ENCODE results near the gene NRF1.

Gene NRF1

DNA sequence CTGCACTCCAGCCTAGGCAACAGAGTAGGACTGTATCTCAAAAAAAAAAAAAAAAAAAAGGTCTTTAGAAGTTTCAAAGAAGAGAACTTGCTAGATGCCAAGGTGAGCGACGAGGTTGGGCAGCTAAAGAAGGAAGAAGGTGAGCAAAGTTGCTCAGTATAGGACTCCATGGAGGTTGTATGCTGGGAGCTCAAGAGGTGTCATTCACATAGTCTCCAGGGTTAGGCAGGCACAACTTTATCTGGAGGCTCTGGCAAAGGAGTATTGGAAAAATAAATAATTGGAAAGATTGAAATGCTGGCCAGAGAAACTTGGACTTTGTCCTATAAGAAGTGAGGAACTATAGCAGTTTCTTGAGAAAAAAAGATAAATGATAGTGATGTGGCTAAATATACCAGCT, 74.5 kb downstream of the NRF1 start:
- no peak for DNase-seq (ENCODE audit: low spot score)

DNA sequence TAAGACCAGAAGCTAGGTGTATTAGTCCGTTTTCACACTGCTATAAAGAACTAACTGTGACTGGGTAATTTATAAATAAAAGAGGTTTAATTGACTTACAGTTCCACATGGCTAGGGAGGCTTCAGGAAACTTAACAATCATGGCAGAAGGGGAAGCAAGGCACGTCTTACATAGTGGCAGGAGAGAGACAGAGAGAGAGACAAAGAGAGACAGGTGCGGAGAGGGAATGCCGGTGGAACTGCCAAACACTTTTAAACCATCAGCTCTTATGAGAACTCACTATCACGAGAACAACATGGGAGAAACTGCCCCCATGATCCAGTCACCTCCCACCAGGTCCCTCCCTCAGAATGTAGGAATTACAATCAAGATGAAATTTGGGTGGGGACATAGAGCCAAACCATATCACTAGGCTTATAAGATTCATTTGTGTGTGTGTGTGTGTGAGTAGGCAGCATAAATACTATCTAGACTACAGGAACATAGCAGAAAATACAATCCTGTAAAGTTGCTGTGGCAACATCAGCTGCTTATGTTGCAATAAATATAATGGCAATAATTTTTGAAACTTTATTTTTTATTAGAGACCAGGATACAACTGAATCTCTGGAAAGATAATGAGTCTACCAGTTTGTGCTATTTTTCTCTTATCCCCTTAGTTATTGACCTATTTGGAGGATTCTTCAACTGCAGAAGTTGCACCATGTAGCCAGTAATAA, 77.1 kb downstream of the NRF1 start:
- DNase-seq (ENCODE audit: low spot score) = no peak

DNA sequence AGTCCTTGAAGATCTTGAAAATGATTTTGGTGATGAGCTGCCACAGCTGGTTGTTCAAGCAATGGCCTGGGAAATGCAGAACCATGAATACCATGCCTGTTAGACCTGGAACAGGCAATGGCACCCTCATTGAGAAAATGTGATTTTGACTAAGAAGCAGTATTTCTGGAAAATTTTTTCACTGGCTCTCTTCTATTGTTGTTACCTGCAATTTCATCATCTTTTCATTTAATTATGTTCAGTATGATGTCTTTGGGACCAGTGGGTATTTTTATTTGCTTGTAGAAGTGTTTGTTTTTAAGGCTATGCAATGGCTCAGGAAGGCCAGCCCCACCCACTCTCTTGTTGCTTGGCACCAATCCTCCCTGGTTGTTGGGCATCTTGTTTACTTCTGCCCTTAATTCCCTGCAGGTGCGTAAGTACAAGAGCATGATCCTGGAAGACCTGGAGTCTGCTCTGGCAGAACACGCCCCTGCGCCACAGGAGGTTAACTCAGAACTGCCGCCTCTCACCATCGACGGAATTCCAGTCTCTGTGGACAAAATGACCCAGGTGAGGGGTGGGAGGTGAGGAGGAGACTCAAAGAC, 78.6 kb downstream of the NRF1 start:
- no peak for DNase-seq (ENCODE audit: low spot score)

DNA sequence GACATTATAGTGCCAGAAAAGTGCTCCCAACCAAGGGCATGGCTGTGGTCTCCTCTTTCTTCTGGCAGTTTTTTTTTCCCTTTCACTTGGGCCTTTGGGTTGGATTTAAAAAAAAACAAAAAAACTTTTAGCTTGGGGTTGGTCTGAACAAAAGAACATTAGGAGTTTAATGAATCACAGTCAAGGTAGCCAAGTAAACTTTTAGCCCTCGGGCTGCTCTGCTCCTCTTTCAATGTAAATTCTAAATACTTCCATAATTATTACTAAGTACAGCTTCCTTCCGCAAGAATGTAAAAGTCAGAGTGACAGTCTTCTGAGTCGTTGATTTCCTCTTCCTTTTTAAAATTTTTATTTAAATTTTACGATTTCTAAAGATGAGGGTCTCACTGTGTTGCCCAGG, 79.2 kb downstream of the NRF1 start:
- no peak for DNase-seq (ENCODE audit: low spot score)

DNA sequence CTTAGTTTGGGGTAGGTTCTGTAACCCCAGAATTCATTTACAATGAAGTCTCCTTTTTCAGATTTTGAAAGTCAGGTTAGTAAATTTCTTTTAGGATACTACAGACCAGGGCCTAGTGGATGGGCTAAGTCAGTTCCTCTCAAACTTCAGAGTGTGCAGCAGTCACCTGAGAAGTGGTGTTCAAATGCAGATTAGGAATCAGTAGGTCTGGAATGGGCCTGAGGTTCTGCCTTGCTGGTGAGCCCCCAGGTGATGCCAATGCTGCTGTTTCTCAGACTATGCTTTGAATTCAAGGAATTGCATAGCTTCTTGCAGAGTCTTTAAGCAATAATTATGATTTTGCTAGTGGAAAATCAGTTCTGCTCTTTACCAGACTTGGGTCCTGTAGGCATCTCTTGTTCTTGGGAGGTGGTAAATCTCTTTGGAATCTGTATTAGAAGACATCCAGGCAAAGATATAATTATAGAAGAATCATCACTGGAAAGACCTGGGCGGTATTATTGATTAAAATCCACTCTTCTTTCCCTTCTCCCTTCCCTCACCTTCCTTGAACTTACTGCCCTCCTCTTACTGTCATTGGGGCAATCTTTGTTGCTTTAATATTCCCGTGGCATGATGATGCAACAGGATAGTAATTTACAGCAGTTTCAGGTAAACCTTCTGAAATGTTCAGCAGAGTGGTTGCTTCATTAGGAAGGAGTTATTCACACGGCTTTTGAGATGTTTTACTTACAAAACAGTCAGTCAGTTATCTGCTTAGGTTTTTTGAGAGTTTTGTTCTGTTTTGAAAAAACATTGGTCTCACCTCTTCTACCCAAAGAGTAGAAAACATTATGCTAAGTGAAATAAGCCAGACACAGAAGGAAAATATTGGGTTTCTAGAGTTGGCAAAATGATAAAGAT, 87.2 kb downstream of the NRF1 start:
- no peak for DNase-seq (ENCODE audit: low spot score)

DNA sequence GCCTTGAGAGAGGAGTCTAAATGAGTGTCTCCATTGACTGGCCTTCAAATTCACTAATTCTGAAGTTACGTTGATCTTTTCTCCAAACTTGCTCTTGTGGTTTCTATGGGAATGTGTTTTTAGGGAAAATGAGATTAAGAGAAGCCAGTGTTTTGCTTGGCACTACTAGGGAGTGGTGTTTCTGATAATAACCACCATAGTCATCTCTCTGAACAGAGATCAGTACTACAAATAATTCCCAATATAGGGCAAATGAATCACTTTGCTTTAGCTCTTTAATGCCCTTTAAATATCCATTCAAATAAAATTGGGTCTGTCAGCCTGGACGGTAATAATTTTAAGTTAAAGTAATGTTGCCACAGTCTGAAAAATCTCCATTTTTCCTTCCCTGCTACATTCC, 90.8 kb downstream of the NRF1 start:
- DNase-seq (ENCODE audit: low spot score) = no peak

DNA sequence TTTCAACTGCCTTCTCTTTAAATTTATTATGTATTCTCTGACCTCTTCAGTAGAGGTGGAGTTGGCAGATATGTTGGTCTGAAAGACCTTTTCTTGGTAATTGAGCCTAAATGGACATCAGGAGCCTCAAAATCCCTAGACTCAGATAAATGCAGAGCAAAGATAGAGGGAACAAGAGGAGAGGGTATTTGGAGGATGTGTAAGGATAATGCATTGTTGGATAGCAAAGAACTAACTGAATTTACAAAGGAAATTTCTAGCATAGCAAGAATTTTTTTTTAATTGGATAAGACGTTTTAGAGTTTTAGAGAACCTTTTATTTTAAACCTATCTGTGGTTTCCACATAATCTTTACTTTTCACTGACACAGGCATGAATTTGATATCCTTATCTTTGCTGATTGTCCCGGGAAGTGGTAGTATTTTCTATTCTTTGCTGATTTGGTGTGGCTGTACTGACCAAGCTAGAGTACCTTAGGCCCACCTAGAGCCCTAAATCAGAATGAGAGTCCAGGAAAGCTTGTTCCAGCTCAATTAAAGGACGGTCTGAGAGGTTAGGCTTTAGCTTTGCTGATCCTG, 91.3 kb downstream of the NRF1 start:
- DNase-seq (ENCODE audit: low spot score) = no peak

DNA sequence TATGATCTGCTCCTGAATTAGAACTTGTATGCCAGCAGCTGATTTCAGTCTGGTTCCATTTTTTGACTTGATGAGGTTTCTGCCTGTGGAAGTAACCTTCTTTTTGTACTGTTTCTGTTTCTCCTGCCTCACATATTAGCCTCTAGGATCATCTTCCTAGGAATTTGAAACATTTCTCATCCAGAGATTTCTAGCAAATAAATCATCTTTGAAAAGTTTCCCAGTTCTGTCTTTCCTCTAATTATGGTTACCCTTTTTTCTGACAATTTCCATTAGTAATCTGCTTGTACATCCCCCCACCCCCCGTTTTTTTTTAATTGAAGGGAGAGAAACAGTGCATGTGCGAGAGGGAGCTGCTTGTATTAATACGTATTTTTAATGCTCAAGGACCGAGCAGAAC, 92.2 kb downstream of the NRF1 start:
- no peak for DNase-seq (ENCODE audit: low spot score)

DNA sequence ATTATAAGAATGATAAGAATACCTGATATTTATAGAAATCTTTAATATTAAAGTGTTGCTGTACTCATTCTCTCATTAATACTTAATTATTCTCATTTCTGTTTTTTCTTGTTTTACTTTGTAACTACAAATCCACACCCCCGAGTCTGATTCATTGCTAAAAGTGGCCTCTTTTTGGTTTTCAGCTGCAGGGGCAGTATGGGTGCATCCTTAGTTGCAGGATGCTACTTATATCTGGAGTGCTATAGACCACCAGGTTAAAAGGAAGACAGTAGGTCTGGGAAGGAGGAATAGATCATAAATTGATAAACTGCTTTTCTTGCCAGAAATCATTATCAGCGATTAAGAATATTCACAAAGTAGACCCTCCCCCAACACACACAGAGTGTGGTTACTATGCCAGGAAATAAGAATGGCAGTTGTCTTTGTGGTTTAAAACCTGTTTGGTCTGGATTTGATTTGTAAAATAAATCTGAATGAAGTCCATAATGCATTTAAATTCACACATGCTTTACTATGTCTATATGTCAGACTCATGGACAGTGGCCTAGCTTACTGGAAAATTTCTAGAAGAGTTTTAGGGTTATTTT, 96.5 kb downstream of the NRF1 start:
- DNase-seq (ENCODE audit: low spot score) = no peak

DNA sequence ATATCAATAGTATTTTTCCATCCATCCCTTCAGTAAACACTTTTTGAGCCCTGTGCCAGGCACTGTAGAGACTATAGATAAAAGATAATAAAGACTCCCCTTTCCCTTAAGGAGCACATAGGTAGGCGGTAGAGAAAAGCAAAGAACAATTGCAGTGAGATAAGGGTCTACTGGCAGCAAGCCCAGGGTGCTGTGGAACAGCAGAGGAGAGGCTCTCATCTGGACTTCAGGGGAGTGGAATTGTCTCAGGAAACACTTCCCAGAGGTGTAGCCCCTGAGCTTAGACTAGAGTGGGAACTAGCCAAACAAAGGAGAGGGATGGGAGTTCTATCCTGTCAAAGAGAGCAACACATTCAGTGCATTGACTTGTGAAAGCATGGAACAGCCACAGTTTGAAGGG, 102.0 kb downstream of the NRF1 start:
- no peak for DNase-seq (ENCODE audit: low spot score)

DNA sequence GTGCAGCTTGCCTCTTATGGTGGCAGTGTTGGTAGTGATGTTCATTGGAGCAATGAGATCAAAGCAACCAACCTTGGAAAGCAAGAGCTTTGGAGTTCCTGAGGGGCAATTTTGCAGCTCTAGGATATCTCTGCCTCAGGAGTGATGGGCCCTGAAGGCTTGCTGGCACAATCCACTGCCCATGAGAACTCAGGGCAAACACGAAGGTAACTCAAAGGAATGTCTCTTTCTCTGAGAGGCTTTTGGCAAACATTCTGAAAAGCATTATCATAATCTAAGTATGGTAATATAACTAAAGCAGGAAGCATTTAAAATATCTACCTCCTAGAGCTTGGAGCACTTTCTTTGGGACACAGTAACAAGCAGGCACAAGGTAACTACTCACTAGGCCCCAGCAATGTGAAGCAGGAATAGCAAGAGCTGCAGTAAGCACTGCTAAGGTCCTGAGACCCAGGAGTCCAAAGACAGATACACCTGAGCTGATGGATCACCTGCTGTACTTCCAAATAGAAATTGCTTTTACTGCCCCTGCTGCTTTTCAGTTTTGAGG, 103.1 kb downstream of the NRF1 start:
- no peak for DNase-seq (ENCODE audit: low spot score)

DNA sequence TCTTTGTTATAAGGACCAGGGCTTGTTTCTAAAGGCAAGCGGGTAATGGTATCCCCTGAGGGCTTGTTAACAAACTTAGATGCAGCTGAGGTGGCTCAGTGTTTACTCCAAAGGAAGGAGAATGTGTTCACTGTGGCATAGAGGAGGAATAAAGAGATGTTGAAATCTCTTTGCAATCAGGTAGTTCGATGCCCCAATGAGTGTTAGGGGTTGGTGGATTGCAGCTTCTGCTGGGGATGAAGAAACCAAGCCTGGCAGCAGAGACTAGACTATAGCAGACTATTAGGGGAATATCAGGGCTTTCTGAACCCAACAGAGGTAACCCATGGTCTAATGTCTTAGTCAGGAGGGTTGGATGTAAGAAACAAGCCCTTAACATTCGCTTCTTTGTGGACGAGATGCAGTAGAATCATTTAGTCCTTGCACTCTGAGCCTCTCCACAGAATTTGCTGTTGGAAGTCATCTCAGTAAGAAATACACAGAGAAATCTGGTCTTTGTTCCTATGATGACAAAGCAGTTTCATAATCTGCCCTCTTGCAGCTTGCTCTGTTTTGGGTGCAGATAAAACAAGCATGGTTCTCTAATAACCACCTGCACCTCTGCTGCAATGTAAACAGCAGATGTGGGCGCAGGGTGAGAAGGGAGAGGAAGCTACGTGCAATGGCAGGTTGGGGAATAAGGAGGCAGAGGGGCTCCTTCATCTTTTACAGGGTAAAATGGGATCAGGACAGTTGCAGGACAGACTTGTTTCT, 108.6 kb downstream of the NRF1 start:
- no peak for DNase-seq (ENCODE audit: low spot score)

DNA sequence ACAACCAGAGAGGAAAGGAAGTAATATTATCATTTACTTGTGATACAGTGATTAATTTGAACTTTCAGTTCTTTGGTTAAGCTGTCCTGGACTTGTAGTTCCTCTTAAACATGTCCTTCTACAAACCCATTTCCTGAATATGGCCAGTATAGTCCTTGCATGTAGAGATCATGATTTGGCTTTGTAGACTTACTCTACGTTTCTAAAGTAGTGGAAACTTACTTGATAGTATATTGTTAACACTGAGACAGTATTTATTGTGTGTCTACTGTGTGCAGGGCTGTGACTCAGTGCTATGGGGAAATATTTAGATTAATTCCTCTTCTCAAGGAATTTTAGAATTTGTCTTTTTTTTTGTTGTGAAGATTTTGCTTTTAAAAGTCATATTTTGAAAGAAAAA, 109.5 kb downstream of the NRF1 start:
- no peak for DNase-seq (ENCODE audit: low spot score)

DNA sequence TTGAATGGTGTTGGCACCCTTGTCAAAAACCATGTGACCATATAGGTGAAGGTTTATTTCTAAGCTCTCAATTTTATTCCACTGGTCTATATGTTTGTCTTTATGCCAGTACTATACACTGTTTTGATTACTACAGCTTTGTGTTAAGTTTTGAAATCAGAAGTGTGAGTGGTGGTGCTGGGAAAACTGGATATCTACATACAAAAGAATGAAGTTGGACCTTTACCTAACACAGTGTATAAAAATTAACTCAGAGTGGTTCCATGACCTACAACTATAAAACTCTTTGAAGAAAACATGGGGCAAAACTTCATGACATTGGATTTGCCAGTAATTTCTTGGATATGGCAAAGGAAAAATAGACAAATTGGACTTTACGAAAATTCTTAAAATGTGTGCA, 112.2 kb downstream of the NRF1 start:
- no peak for DNase-seq (ENCODE audit: low spot score)

DNA sequence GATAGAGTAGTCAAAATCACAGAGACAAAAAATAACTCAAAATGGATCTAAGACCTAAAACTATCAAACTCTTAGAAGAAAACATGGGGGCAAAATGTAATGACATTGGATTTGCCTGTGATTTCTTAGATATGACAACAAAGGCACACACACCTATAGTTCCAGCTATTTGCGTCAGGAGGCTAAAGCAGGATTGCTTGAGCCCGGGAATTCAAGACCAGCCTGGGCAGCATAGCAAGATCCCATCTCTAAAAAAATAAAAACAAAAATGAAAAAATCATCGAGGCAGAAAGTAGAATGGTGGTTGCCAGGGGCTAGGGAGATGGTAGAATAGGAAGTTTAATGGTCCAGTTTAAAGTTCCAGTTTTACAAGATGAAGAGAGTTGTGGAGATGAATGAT, 113.3 kb downstream of the NRF1 start:
- DNase-seq (ENCODE audit: low spot score) = no peak

DNA sequence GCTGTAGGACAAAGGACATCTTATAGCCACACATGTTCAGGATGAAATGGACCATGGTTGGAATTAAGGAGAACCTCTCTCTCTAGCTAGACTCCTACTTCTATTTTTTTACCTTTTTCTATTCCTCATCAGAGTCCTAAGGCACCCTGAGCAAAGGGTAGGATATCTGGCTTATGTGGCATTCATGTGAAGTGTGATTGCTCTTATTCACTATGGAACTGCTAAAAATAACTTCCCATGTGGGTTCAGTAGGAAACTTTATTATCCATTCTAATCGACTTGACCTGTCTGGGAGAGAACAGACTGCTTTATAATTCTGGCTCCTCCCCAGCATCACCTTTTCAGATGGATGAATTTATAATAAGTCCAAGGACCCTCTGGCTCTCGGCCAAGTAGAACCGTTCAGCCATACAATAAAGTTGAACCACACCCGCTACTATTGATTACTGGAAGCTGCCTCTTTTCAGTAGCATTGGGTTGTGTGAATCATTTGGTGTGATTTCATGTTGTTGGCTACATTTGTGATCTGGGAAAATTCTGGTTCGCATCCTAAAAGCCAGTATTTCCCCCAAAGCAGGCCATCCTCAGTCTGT, 117.5 kb downstream of the NRF1 start:
- no peak for DNase-seq (ENCODE audit: low spot score)

DNA sequence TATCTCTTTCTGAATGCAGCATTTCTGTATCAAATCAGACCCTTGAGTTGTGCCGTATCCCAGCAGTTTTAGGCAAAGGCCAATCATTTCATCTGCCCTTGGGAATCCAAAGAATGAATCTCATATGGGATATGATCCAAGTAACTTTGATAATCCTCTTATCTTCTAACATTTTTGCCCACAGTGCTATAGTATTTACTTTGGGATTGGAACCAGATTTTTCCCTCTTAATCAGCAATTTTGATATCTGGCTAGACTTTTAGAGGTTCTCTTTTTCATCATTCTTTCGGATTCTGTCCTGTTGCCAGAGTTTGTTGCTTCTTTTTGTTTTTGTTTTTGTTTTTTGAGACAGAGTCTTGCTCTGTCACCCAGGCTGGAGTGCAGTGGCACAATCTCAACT, 118.0 kb downstream of the NRF1 start:
- no peak for DNase-seq (ENCODE audit: low spot score)

DNA sequence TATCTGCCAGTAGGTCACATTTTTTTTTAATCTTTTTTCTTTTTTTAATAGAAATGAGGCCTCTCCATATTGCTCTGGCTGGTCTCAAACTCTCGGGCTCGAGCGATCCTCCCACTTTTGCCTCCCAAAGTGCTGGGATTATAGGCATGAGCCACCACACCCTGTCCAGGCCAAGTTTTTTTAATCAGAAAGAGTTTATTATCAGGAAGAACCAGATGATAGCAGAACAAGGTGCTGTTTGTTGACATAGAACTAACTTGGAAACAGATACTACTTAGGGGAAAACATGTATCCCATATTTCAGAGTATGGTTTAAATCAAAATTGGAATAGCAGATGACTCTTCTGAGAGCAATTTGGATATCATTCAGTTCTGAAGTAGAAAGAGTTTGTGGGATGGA, 118.6 kb downstream of the NRF1 start:
- DNase-seq (ENCODE audit: low spot score) = no peak

DNA sequence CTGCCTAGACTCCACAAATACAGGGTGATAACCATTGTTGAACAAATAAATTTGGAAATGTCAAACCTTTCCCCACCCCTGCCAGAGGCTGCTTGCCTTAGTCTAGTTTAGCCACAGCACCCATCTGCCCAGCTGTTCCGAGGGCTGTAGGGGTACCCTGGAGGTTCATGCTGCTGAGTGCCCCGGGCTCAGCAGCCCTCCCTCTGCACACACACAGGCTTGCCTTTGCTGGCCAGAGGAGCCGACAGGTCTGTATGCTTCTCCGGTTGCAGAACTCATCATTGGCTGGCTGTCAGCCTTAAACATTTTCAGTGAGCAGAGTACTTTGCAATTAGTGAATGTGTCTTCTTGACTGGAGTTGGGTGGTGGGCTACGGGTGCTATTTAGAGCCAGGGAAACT, 122.9 kb downstream of the NRF1 start:
- no peak for DNase-seq (ENCODE audit: low spot score)

DNA sequence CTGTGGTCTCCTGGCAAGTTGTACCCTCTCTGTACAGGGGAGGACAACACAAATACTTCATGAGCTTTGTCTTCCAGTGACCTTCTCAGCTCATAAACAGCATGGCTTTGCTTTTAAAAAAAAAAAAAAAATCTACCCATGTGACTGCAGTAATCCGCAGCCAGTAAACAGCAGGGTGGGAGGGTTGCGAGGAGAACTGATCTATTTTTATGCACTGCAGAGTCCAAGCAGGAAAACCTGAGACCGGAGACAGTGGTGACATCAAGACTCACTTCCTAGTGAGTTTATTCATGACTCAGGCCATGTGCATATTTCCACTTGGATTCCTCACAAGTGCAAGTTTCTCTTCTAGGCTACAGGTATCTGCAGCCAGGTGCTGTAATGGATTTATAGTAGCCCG, 127.9 kb downstream of the NRF1 start:
- DNase-seq (ENCODE audit: low spot score) = peak; percentile 33

All from Ammon's horn (tissue), 1 donor.